ENCODE measurements around the gene ACIN1. TPM values are rescaled to one million over a fixed set of nuclear protein-coding genes. Genes with fewer than 3 reads are reported as not detected.
A peak's percentile ranks its signal among the peaks of the same experiment; 100 is the strongest.

Gene ACIN1
- total and polyA plus RNA-seq, 2 of the 13 experiments (the other 11 are each of a cell fraction or from before 2014, with no cell fraction given), result 165 to 183 TPM

- TF ChIP-seq PATZ1 (CRISPR knock-in tag; IDR thresholded peaks at IDR 0.05), result peak; percentile 62
- no peak for TF ChIP-seq HMGXB3 (CRISPR knock-in tag; IDR thresholded peaks at IDR 0.05; ENCODE audit: borderline replicate concordance)
- no peak for TF ChIP-seq BCLAF1 (IDR thresholded peaks at IDR 0.05)
- peak; percentile 63 for TF ChIP-seq MYC (CRISPR knock-in tag; IDR thresholded peaks at IDR 0.05; ENCODE audit: borderline replicate concordance)
- TF ChIP-seq NFKBIZ (CRISPR knock-in tag; IDR thresholded peaks at IDR 0.05), result no peak
- no peak for TF ChIP-seq ATM (IDR thresholded peaks at IDR 0.05; ENCODE audit: borderline replicate concordance)
- TF ChIP-seq ZNF709 (CRISPR knock-in tag; IDR thresholded peaks at IDR 0.05), result no peak
- peak; percentile 97 for TF ChIP-seq RAD21 (CRISPR knock-in tag; IDR thresholded peaks at IDR 0.05)
- peak; percentile 13; the same call in 1 of the 2 replicates for TF ChIP-seq ZNF614 (CRISPR knock-in tag; IDR thresholded peaks at IDR 0.05; ENCODE audit: borderline replicate concordance)
- TF ChIP-seq ZNF362 (CRISPR knock-in tag; IDR thresholded peaks at IDR 0.05; ENCODE audit: borderline replicate concordance), result 0 out of 2 replicates have a peak, but pooled peaks have one; percentile 12
- no peak for TF ChIP-seq ZNF335 (CRISPR knock-in tag; IDR thresholded peaks at IDR 0.05)
- no peak for TF ChIP-seq IKZF1 (IDR thresholded peaks at IDR 0.05)
- TF ChIP-seq ZNF782 (CRISPR knock-in tag; IDR thresholded peaks at IDR 0.05; ENCODE audit: borderline replicate concordance), result no peak
- TF ChIP-seq HINFP (CRISPR knock-in tag; IDR thresholded peaks at IDR 0.05; ENCODE audit: low read depth), result 0 out of 2 replicates have a peak, but pooled peaks have one; percentile 43
Measured at GRCh38 chr14:23052182-23052623, 42.7 kb downstream of the ACIN1 start (continued).

Data from HepG2 (cell line).